Psoas muscle (tissue), 8 donors: ENCODE results near the gene VAT1L. TPM values are rescaled to one million over a fixed set of nuclear protein-coding genes. Genes with fewer than 3 reads are reported as not detected.

Experiments used
- ATAC-seq, 4 donors: fragments of 200-7000 bp; cut with Tn5 transposase; one replicate each; pipeline ENCODE4 v1.9.1; 2020; ENCODE audit warnings: moderate library complexity in 3 of 4, mild to moderate bottlenecking in 2 of 4
- DNase-seq, 2 donors: peaks; one replicate each; pipeline ENCODE4 v3.0.0-alpha.2; 2020
- H3K27ac ChIP-seq: fragments of 200-600 bp; one replicate; pipeline ENCODE4 v1.8.0; 2022
- H3K27me3 ChIP-seq, 3 donors: fragments of 200-600 bp in 1 of 3; one replicate each; pipeline versions ENCODE4 v1.6.1 to v1.8.0; 2013 to 2022; ENCODE audit warnings: low read length in 2 of 3, mild to moderate bottlenecking in 2 of 3, moderate library complexity in 1 of 3; ENCODE audit not compliant: insufficient read depth in 3 of 3
- H3K36me3 ChIP-seq, 2 donors: fragments of 200-600 bp in 1 of 2; one replicate each; pipeline versions ENCODE4 v1.6.1 to v1.8.0; 2013 to 2022; ENCODE audit warnings: low read depth in 1 of 2, mild to moderate bottlenecking in 1 of 2, moderate library complexity in 1 of 2; ENCODE audit not compliant: insufficient read depth in 1 of 2
- H3K4me1 ChIP-seq: fragments of 200-600 bp; one replicate; pipeline ENCODE4 v1.8.0; 2022
- H3K4me3 ChIP-seq: fragments of 200-600 bp; one replicate; pipeline ENCODE4 v1.8.0; 2022; ENCODE audit warnings: mild to moderate bottlenecking
- H3K9me3 ChIP-seq: fragments of 200-600 bp; one replicate; pipeline ENCODE4 v1.8.0; 2022
- CTCF ChIP-seq: fragments of 200-600 bp; IDR thresholded peaks from one replicate; pipeline ENCODE4 v1.8.0; 2022; ENCODE audit warnings: antibody characterized with exemption
- WGBS, 3 donors: extraction: QIAGEN DNeasy Blood & Tissue Kit; methylation state at CpG; one replicate each; pipeline versions ENCODE4 v1.1.6 to v1.1.7; 2013; 5-methylcytosine and 5-hydroxymethylcytosine counted together
- intact Hi-C, 2 donors: fragments of 100-400 bp; cut with DNase I; formaldehyde crosslinking; loops; one replicate each; pipeline versions ENCODE4 v1.11.0 to v1.14.2; 2022
- polyA plus RNA-seq, 3 donors: library from polyadenylated mRNA; stranded (reverse); fragments of 200-250 nt; gene quantifications; one replicate each; pipeline ENCODE4 v1.2.3, GENCODE V29; 2013
- total RNA-seq, 4 donors: library from RNA; stranded (reverse); fragmentation: NEBNext Ultra II Directional in 2 of 4; extraction: Animal tissue kit (Norgen Biotek cat#: 25700) in 2 of 4; gene quantifications; one replicate each; pipeline versions ENCODE4 v1.2.1 to v1.2.4, GENCODE V29; 2021 to 2023
- donor health status: healthy with polysubstance abuse.
- donor health status: DM: no; HTN: no; CAD: no; lungs with moderate emphysema.
- donor health status: Bipolar disorder and iron deficiency.
- donor health status: healthy.
- donor health status: DM: yes; HTN: yes; CAD: no.
- donor health status: DM: no; HTN: no; CAD: no.
- donor health status: DM: no; HTN: no; CAD: no.
- donor health status: DM: yes; HTN: yes; CAD: no.

Gene VAT1L
- total and polyA plus RNA-seq, 7 donors: 0.03 to 0.20 (median 0.09) TPM; not detected in 3

- no peak for DNase-seq
- intact Hi-C loops: no loop called here
- Histone ChIP-seq H3K9me3 (no peaks in the 10 kb centered on the region), H3K4me1 (no peaks in the 10 kb centered on the region), H3K4me3 (no peak overlapping the region), H3K36me3 (no peaks in the 10 kb centered on the region), H3K27me3 (no peaks in the 10 kb centered on the region), H3K27ac (no peak overlapping the region)
- TF ChIP-seq CTCF: no peak
- 57 to 59% (median 58%) methylated on average over 4 of the region's 4 CpGs for WGBS, 3 donors
- no peak for ATAC-seq
Observed at GRCh38 chr16:77897831-77898605, 109.7 kb downstream of the VAT1L start.

- DNase-seq (no peak), ATAC-seq (no peak)
- Histone ChIP-seq H3K27me3 (no peaks in the 10 kb centered on the region), H3K4me3 (no peak overlapping the region), H3K4me1 (no peaks in the 10 kb centered on the region), H3K9me3 (no peaks in the 10 kb centered on the region), H3K36me3 (no peaks in the 10 kb centered on the region), H3K27ac (no peak overlapping the region)
- intact Hi-C loops: no loop called here
- no peak for TF ChIP-seq CTCF
- WGBS, 3 donors: 32 to 36% (median 36%) methylated on average over 2 of the region's 2 CpGs
Observed at GRCh38 chr16:77898671-77899211, 110.4 kb downstream of the VAT1L start.

DNA sequence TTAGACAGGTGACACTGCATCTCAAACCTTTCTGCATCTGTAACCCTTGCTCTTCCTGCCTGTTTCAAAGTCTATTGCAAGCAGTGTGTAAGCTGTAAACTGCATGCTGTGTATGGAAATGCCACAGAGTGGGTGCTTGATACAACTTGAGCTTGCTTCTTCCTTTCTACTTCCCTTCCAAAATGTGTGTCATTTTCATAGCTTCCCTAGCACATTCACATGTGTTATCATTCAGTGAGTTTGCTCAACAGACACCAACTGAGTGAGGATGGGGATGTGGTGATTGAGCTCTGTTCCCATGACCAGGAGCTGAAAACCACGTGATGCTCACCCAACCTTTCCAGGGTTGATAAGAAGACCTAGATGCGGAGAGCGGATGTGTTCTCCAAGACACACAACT is 111.1 kb downstream of the VAT1L start:
- no peak for TF ChIP-seq CTCF
- Histone ChIP-seq H3K27ac (no peak overlapping the region), H3K27me3 (no peaks in the 10 kb centered on the region), H3K36me3 (no peaks in the 10 kb centered on the region), H3K9me3 (no peaks in the 10 kb centered on the region), H3K4me1 (no peaks in the 10 kb centered on the region), H3K4me3 (no peak overlapping the region)
- intact Hi-C loops: no loop called here
- ATAC-seq (no peak), DNase-seq (no peak)
- WGBS, 3 donors: 80 to 87% (median 81%) methylated on average over 3 of the region's 3 CpGs

GRCh38 chr16:77905374-77905920 is 117.1 kb downstream of the VAT1L start:
- TF ChIP-seq CTCF: no peak
- H3K27me3 ChIP-seq: peaks cover 0 to 2% (median 0%) of the 10 kb centered on the region in 3 donors
- 68 to 75% (median 74%) methylated on average over 7 of the region's 7 CpGs for WGBS, 3 donors
- H3K4me1 ChIP-seq: no peaks in the 10 kb centered on the region
- intact Hi-C loops: no loop called here
- ATAC-seq (no peak), DNase-seq (no peak)
- no peak overlapping the region for H3K27ac ChIP-seq
- H3K9me3 ChIP-seq: no peaks in the 10 kb centered on the region
- no peaks in the 10 kb centered on the region for H3K36me3 ChIP-seq
- no peak overlapping the region for H3K4me3 ChIP-seq
